Activated CD8-positive, alpha-beta memory T cell treated with anti-CD3 and anti-CD28 coated beads, Interleukin-2, amount 50 U/mL, for 1 hour (primary cell): ENCODE results near the gene CTDSPL2.
"Not testable (repeated sequence)": the region's sequence is repeated elsewhere in the genome, so short reads cannot be mapped to it uniquely, and the experiment has no call there.

Experiments used
- DNase-seq: peaks from one replicate; pipeline ENCODE4 v3.0.0-alpha.2; 2020; ENCODE audit errors: extremely low read depth

Gene CTDSPL2

GRCh38 chr15:44482090-44482489 is 54.7 kb downstream of the CTDSPL2 start:
- no peak for DNase-seq

- no peak for DNase-seq
Observed at GRCh38 chr15:44485880-44486279, 58.5 kb downstream of the CTDSPL2 start.

GRCh38 chr15:44489464-44489863 is 62.0 kb downstream of the CTDSPL2 start:
- DNase-seq = no peak

DNA sequence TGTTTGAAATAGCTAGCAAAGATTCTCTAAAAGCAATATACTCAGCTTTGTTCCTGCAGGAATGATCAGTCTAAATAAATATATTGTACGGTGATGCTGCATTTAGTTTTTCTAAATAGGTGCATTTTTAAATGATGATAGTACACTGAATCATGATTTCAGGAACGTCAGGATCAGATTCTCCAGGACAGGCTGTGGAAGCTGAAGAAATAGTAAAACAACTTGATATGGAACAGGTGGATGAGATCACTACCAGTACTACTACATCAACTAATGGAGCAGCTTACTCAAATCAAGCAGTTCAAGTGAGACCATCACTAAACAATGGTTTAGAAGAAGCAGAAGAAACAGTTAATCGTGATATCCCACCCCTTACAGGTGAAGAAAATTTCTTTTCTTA is 63.2 kb downstream of the CTDSPL2 start:
- no peak for DNase-seq

DNA sequence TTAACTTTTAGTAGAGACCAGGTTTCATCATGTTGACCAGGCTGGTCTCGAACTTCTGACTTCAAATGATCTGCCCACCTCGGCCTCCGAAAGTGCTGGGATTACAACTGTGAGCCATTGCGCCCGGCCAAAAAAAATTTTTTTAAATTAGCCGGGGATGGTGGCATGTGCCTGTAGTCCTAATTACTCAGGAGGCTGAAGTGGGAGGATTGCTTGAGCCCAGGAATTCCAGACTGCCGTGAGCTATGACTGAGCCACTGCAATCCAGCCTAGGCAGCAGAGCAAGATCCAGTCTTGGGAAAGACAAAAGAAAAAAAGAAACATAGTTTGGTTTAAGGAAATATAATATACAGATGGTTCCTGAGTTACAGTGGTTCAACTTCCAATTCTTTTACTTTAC is 64.6 kb downstream of the CTDSPL2 start:
- no peak for DNase-seq

DNA sequence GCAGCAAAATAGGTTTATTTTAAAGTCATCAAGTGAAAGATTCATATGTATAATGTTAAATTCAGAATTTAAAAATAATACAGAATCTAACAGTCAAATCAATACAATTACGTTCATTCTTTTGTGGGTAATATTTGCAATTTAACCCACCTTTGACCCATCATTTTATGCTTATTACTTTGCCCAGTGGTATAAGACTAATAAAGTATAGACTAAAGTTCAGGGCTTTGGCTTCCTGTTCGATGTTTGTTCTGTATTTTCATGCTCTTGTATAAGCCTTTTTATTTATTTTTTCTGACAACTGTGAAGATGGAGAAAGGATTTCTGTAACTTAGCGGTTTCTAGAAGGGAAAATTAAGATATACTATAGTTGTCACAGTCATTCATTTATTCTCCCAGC is 65.2 kb downstream of the CTDSPL2 start:
- no peak for DNase-seq

DNA sequence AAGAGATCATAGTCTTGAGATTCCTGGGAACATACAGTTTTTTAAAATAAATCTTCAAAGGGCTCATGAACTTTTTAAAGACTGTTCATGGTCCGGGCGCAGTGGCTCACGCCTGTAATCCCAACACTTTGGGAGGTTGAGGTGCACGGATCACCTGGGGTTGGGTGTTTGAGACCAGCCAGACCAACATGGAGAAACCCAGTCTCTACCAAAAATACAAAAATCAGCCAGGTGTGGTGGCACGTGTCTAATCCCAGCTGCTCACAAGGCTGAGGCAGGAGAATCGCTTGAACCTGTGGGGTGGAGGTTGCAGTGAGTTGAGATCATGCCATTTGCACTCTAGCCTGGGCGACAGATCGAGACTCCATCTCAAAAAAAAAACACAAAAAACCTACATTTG is 68.1 kb downstream of the CTDSPL2 start:
- DNase-seq = no peak

DNA sequence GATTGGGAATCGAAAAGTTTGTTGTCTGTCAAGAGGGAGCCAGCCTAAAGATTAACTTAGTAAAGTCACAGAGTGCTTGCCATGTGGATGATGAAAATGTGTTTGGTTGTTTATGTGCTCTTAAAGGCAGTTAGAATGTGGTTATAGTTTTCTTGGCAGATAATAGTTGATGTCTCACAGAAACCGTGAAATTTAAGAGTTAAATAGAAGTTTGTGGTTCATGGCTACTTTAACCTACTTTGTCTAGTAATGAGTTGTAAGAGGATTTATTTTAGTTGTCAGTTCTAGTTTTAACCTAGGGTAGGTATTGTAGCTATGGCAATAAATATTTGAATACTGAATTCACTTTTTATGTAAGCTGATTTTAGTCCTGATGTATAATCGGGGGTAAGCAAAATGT is 73.1 kb downstream of the CTDSPL2 start:
- no peak for DNase-seq

- DNase-seq = no peak
Observed at GRCh38 chr15:44501768-44502366, 74.4 kb downstream of the CTDSPL2 start.

- DNase-seq = no peak
Observed at GRCh38 chr15:44516436-44516835, 89.0 kb downstream of the CTDSPL2 start.

- DNase-seq = no peak
Observed at GRCh38 chr15:44519537-44519936, 92.1 kb downstream of the CTDSPL2 start.

DNA sequence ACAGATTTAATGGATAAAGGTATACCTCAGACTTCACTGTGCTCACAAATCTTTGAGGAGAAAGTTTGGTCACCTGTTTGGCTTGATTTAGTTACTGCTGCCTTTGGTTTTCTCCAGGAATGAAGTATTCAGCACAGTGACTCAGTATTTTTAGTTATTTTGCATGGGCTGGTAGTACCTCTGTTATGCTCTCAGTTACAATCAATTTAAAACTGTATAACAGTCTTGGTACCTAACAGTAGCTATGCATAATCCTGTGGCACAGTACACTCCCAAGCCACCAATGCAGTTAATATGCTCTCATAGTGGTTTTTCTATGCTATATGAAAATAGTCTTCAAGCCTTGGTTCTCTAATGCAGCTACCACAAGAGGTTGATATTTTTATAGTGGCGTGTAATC is 97.6 kb downstream of the CTDSPL2 start:
- DNase-seq = no peak

- no peak for DNase-seq
Observed at GRCh38 chr15:44527241-44527640, 99.8 kb downstream of the CTDSPL2 start.

DNA sequence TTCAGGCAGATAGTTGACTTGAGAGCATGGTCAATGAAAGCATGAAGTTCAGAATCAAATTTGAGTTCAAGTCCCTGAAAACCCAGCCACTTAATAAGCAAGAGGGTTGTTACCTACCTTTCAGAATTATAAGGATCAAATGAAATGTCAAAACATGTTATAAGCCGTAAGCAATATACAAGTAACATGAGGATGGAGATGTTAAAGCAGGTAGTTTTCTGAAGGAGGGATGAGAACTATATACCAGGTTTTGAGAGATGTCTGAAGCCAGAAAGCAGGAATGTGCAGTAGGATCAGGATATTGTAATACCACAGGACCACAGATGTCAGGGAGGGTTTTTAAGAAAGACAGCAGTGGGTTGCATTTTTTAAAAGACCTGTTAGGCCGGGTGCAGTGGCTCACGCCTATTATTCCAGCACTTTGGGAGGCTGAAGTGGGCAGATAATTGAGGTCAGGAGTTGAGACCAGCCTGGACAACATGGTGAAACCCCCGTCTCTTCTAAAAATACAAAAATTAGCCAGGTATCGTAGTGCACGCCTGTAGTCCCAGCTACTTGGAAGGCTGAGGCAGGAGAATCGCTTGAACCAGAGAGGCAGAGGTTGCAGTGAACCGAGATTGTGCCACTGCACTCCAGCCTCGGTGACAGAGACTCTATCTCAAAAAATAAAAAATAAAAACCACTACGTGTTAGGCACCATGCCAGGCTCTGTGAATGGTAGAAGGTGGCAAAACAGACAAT is 102.6 kb downstream of the CTDSPL2 start:
- DNase-seq = no peak

- no peak for DNase-seq
Observed at GRCh38 chr15:44530653-44531052, 103.2 kb downstream of the CTDSPL2 start.

DNA sequence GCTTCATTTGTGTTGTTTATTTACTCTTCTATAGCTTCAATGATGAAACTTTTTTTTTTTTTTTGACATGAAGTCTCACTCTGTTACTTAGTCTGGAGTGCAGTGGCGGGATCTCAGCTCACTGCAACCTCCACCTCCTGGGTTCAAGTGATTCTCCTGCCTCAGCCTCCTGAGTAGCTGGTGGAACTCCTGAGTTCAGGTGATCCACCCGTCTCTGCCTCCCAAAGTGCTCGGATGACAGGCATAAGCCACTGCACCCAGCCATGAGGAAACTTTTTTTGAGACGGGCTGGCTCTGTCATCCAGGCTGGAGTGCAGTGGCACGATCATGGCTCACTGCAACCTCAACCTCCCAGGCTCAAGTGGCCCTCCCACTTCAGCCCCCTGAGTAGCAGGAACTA is 104.8 kb downstream of the CTDSPL2 start:
- not testable (repeated sequence) for DNase-seq

GRCh38 chr15:44532689-44533088 is 105.3 kb downstream of the CTDSPL2 start:
- DNase-seq = no peak

DNA sequence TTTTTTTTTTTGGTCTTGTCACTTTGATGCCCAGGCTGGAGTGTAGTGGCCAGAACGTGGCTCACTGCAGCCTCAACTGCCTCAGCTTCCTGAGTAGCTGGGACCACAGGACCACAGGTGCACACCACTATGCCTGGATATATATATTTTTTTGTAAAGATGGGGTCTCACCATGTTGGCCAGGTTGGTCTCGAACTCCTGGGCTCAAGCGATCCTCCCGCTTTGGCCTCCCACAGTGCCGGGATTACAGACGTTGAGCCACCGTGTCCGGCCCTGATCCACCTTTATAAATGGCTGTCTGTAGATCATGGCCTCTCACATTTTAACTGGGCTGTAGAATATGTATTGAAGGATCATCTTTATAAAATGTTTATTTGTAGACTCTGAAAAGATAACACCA is 107.7 kb downstream of the CTDSPL2 start:
- DNase-seq = no peak

DNA sequence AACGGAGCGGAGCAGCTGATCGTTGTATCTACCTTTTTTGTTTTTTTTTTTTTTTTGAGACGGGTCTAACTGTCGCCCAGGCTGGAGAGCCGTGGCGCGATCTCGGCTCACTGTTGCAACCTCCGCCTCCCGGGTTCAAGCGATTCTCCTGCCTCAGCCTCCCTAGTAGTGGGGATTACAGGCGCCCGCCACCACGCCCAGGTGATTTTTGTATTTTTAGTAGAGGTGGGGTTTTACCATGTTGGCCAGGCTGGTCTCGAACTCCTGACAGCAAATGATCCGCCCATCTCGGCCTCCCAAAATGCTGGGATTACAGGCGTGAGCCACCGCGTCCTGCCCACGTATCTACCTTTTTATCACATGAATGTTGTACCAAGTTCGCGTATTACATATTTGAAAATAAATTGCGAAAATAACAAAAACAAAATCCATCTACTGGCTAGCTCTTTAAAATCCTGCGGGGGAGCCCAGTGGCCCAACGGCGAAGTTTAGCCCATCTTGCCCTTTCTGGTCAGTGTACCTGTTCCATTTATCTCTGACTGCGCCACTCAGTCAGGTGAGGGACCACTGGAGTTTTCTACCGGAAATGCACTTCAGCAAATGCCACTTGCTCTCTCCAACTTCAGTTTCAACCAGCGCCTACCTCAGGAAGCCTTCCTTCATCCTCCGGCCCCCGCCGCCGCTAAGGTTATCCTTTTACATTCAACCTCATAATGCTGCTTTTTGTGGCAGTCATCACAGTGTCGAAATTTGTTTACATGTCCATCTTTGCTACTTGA is 108.3 kb downstream of the CTDSPL2 start:
- no peak for DNase-seq

DNA sequence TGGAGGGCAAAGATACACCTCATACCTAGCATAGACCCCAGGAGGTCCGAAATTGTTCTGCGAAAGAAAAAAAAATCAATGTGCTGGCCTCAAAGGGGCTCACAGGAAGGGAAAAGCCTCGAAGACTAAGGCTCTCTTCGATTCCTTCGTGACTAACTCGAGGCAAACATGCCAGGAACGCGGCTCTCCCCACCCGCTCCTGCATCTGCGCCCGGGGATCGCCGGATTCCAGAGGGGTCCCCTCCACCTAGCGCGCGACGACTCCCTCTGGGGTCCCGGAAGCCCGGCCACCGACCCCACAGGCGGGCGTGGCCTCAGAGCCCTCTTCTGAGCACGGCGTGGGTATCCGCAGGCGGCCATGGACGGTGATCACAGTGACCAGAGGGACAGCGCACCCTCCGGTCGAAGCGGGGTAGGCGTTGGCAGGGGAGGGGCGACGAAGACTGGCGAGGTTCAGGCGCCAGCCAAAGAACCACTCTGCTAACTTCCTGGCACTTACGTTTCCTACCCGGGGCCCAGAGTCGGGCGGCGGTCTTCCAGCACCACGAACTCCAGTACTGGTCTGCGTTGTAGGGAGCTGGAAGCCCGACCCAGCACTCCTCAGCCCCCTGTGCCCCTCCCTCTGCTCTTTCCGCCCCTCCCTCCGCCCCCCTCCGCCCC is 109.0 kb downstream of the CTDSPL2 start:
- peak; percentile 33 for DNase-seq

- DNase-seq = peak; percentile 89
Observed at GRCh38 chr15:44536962-44537734, 109.7 kb downstream of the CTDSPL2 start, which contains the start of gene EIF3J. Gene EIF3J (plus strand): TSS chr15:44537147. CDS start chr15:44537195, 48 bp downstream.
